GM11168 (cell line): Measurements from ENCODE around the gene TBXA2R.
"Not testable (repeated sequence)": the region's sequence is repeated elsewhere in the genome, so short reads cannot be mapped to it uniquely, and the experiment has no call there.

Experiments used
- in situ Hi-C: fragments of 300-500 bp; cut with MboI; formaldehyde crosslinking; loops from one replicate; pipeline ENCODE4 v1.12.0; 2022; ENCODE audit warnings: low sequenced_read_pairs; ENCODE audit not compliant: unreplicated experiment

The TBXA2R gene

GRCh38 chr19:3641515-3642269 is 35.0 kb upstream of the TBXA2R start:
- in situ Hi-C loops, result no loop called here

- in situ Hi-C loops, result no loop called here
Measured at GRCh38 chr19:3639479-3639878, 32.8 kb upstream of the TBXA2R start.

GRCh38 chr19:3638208-3639193 is 31.8 kb upstream of the TBXA2R start:
- in situ Hi-C loops, result no loop called here

DNA sequence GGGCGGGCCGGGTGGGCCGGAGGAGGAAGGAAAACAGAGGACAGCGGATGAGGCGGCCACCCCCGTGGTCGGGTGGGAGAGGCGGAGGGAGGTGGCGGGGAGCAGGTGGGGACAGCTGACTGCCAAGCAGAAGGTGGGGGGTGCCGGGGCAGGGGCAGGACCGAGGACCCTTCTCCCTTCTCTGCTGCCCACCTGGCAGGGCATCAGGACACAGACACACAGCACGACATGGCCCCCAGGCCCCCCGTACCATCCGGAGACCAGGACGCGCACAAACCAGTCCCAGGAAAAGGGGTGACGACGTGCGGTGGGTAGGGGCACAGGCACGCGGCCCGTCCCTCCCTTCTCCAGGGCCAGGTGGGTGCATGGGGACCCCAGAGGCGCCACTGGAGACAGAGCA is 30.9 kb upstream of the TBXA2R start:
- in situ Hi-C loops, result no loop called here

GRCh38 chr19:3636962-3637361 is 30.3 kb upstream of the TBXA2R start:
- in situ Hi-C loops, result no loop called here

GRCh38 chr19:3636506-3636905 is 29.8 kb upstream of the TBXA2R start:
- in situ Hi-C loops, result no loop called here

DNA sequence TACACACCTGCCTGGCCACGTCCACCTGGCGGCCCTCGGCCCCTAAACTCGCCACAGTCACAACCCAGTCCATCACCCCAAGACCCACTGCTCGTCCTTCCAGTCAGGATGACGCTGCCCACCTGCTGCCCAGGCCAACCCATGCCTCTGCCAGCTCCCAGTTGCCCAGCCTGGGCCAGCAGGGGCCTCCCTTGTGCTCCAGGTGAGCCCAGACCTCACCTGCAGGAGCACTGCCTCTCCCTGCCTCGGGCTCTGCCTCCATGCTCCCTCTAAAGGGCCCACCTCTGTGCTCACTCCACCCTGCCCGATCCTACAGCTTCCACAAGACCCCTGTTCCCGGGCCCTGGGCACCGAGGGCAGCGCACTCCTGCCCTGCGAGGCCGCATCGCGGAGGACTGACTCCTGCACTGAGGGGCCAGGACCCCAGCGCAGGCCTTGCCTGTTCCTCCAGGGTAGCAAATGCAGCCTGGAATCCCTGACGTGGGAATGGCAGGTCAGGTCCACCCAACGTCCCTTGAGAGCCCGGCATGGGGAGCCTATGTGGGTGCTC is 27.9 kb upstream of the TBXA2R start:
- in situ Hi-C loops, result no loop called here

DNA sequence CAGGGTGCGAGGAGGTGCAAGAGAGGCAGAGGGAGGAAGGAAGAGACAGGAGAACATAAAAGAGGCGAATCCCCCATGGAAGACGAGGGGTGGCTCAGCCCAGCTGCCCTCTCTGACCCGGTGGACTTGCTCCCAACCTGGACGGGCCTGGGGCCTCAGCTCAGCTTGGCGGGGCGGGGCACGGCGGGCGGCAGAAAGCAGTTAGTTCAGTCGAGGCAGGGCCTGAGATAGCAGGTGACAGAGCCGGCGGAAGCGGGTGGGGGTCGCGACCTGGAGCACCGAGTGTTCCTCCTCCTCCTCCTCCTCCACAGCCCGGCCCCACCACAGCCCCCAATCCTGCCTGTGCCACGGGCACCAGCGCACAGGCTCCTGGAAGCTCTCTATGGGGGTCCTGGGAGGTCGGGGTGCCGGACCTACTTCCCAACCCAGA is 26.9 kb upstream of the TBXA2R start:
- in situ Hi-C loops, result no loop called here

DNA sequence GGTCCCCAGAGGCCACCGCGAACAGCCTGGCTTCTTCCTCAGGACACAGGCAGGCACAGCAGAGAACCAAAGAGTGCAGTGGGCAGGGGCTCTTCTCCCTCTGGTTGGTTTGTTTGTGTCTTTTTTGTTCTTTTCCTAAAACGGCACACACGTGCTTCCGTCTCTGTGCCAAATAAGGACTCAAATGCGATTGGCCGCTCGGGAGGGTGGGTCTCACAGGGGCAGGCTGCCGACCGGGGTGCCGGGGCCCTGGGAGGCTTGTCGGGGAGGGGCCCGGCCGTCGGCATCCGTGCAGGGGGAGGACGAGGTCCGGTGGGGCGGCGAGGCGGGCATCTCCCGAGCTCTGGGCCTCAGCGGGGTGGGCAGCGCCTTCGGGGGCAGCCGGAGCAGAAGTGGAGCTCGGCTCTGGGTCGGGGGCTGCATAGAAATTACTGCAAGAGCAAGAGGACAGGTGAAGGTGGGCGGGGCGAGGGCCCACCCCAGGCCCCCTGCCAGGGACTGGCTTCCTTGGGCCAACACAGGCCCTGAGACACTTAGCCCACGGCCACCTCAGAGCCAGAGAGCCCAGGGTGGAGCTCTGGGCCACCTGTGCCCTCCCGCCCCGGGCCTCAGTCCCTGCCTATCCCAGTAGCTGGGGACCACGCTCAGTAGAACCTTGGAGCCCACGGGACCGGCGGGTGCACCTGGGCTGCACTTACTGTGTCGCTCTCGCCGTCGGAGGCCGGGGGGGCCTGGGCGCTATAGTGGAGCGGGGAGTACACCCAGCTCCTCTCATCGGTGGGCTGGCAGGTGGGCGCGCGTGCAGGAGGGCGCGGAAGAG is 26.3 kb upstream of the TBXA2R start:
- in situ Hi-C loops, result no loop called here

DNA sequence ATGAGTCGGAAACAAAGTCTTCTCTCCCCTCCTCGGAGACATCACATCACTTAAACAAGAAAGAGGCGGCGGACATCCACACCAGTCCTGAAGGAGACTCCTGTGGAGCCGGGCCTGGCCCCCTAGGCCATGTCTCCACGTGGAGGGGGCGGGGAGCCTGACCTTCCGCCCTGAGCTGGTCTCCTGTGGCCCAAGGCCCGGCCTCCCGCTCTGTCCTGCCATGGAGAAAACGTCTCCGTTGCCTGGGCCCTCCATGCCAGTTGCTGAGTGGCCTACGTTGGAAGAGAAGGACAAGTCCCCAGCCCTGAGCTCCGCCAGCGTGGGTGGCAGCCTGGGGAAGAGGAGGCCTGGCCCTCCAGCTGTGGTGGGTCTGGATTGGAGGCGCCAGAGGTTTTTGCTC is 25.4 kb upstream of the TBXA2R start:
- in situ Hi-C loops, result no loop called here

GRCh38 chr19:3631053-3631861 is 24.6 kb upstream of the TBXA2R start:
- in situ Hi-C loops, result no loop called here

- in situ Hi-C loops, result not testable (repeated sequence)
Measured at GRCh38 chr19:3628766-3629165, 22.1 kb upstream of the TBXA2R start.

DNA sequence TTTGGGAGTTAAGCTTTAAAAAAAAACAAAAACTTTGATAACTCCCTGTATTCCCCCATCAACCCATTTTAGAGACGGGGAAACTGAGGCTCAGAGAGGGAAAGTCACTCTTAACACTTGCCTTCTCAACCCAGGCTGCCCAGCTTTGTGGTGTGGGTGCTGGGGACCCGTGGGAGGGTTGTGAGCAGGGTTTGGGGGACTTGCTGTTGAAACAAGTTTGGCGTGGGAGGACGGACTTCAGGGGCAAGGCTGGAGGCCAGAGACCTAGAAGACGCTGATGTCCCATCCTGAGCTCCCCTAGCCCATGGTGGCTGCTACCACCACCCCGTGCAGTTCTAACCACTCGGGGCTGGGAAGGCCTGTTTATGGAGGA is 20.7 kb upstream of the TBXA2R start:
- in situ Hi-C loops, result no loop called here

- in situ Hi-C loops, result no loop called here
Measured at GRCh38 chr19:3626473-3627350, 20.0 kb upstream of the TBXA2R start, which contains the start of gene CACTIN. CACTIN (minus strand) TSS chr19:3626790; CDS start chr19:3626762, 28 bp downstream.

GRCh38 chr19:3625996-3626472 is 19.4 kb upstream of the TBXA2R start:
- in situ Hi-C loops, result no loop called here

DNA sequence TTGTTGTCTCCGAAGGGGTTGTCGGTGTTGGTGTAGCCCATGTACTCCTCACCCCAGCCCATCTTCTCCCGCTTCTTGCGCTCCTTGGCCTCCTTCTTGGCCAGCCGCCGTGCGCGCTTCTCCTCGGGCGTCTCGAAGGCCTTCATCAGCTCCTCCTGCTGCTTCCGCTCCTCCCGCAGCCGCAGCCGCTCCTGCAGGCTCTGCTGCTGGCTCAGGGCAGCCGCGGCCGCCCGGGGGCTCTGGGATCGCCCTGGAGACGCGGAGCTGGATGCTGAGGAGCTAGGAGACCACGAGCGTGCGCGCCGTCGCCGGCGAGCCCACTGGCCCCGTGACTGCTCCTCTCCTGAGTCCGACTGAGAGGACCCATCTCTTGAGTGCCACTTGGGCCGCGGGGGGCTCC is 17.0 kb upstream of the TBXA2R start:
- in situ Hi-C loops, result no loop called here

DNA sequence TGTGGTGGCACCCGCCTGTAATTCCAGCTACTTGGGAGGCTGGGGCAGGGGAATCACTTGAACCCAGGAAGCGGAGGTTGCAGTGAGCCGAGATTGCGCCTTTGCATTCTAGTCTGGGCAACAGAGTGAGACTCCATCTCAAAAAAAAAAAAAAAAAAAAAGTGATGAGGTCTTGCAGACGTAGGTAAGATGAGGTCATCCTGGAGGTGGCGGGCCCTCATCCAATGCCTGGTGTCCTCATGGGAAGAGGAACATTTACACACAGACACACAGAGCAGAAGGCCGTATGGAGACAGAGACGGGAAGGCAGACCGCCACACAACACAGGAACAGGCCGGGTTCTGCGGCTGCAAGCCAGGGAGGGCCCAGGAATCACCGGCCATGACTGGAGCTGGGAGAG is 15.5 kb upstream of the TBXA2R start:
- in situ Hi-C loops, result no loop called here

DNA sequence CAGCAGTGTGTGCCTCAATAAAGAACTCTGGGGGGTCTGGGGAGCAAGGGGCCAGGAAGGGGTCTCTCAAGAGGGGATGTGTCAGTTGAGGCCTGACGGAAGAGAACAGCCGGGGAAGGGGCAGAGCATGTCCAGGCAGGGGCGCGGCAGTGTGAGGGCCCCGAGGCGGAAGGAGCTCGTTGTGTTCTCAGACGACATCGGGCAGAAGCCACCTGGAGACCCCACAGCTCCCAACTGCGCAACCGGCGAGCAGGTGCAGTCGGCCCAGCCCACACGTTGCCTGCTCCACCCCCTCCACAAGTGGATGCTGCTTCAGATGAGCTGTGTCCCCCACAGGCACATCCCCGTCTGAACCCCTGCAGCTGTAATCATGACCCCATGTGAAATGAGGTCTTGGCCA is 15.0 kb upstream of the TBXA2R start:
- in situ Hi-C loops, result no loop called here
